GM23338 (cell line): ENCODE data around the gene MKLN1. TPM values are rescaled to one million over a fixed set of nuclear protein-coding genes. Genes with fewer than 3 reads are reported as not detected.
A peak's percentile ranks its signal among the peaks of the same experiment; 100 is the strongest.

Experiments
- ATAC-seq: fragments of 200-7000 bp; cut with Tn5 transposase; 3 replicates; pipeline ENCODE4 v1.9.1; 2020
- DNase-seq: peaks from one replicate; pipeline ENCODE4 v3.0.0-alpha.2; 2015; ENCODE audit warnings: low spot score
- H2AFZ ChIP-seq: fragments of 200-600 bp; sonication (generic); 2 replicates; pipeline ENCODE4 v1.8.0; 2016; ENCODE audit warnings: antibody characterized with exemption, mild to moderate bottlenecking, moderate library complexity
- H3F3A ChIP-seq: fragments of 200-600 bp; sonication (generic); replicated peaks from 2 replicates; pipeline ENCODE4 v1.8.0; 2017; ENCODE audit warnings: antibody characterized with exemption, mixed run types, low read depth
- H3K27ac ChIP-seq: fragments of 200-600 bp; sonication (generic); 2 replicates; pipeline ENCODE4 v1.6.1; 2016; ENCODE audit warnings: low read depth
- H3K27me3 ChIP-seq: fragments of 200-600 bp; sonication (generic); 2 replicates; pipeline ENCODE4 v1.8.0; 2016; ENCODE audit warnings: mild to moderate bottlenecking, mixed run types, moderate library complexity; ENCODE audit not compliant: insufficient read depth
- H3K36me3 ChIP-seq: fragments of 200-600 bp; sonication (generic); 2 replicates; pipeline ENCODE4 v1.8.0; 2016; ENCODE audit warnings: mild to moderate bottlenecking; ENCODE audit not compliant: insufficient read depth
- H3K4me1 ChIP-seq: fragments of 200-600 bp; sonication (generic); 2 replicates; pipeline ENCODE4 v1.8.0; 2016; ENCODE audit warnings: mild to moderate bottlenecking, moderate library complexity; ENCODE audit not compliant: insufficient read depth
- H3K4me2 ChIP-seq: fragments of 200-600 bp; sonication (generic); 2 replicates; pipeline ENCODE4 v1.7.1; 2017; ENCODE audit warnings: mixed run types
- H3K4me3 ChIP-seq: fragments of 200-600 bp; sonication (generic); 2 replicates; pipeline ENCODE4 v1.6.1; 2016; ENCODE audit warnings: mixed run types
- H3K79me2 ChIP-seq: fragments of 200-600 bp; sonication (generic); replicated peaks from 2 replicates; pipeline ENCODE4 v1.8.0; 2017; ENCODE audit warnings: mild to moderate bottlenecking; ENCODE audit not compliant: insufficient read depth
- H3K9me2 ChIP-seq: fragments of 200-600 bp; sonication (generic); 2 replicates; pipeline ENCODE4 v1.8.0; 2017; ENCODE audit not compliant: insufficient read depth
- H4K20me1 ChIP-seq: fragments of 200-600 bp; sonication (generic); replicated peaks from 2 replicates; pipeline ENCODE4 v1.8.0; 2017; ENCODE audit warnings: mild to moderate bottlenecking; ENCODE audit not compliant: insufficient read depth
- H3K27ac Mint-ChIP-seq: 2 replicates; pipeline ENCODE4 v1.8.0; 2020; ENCODE audit warnings: inconsistent platforms, mild to moderate bottlenecking, moderate library complexity, mixed read lengths
- H3K27me3 Mint-ChIP-seq: 3 replicates; pipeline ENCODE4 v1.8.0; 2022; ENCODE audit warnings: low read depth, mild to moderate bottlenecking, moderate library complexity, mixed read lengths, inconsistent platforms; ENCODE audit not compliant: insufficient read depth, poor library complexity
- H3K36me3 Mint-ChIP-seq: 3 replicates; pipeline ENCODE4 v1.8.0; 2021; ENCODE audit warnings: low read depth, mild to moderate bottlenecking, inconsistent platforms, moderate library complexity, mixed read lengths
- H3K4me1 Mint-ChIP-seq: 3 replicates; pipeline ENCODE4 v1.8.0; 2020; ENCODE audit warnings: mild to moderate bottlenecking, inconsistent platforms, mixed read lengths
- H3K4me3 Mint-ChIP-seq: 3 replicates; pipeline ENCODE4 v1.8.0; 2021; ENCODE audit warnings: moderate library complexity, mild to moderate bottlenecking, inconsistent platforms, mixed read lengths
- H3K9me3 Mint-ChIP-seq: 3 replicates; pipeline ENCODE4 v1.8.0; 2020; ENCODE audit warnings: moderate library complexity, mild to moderate bottlenecking, inconsistent platforms, mixed read lengths
- CREB1 ChIP-seq: fragments of 250-450 bp; sonication (Bioruptor Pico); IDR thresholded peaks from 2 replicates; pipeline ENCODE4 v1.5.0; 2020; ENCODE audit warnings: low read depth, mild to moderate bottlenecking, moderate library complexity
- EZH2 ChIP-seq: fragments of 200-600 bp; sonication (generic); IDR thresholded peaks from one replicate; pipeline ENCODE4 v1.8.0; 2017; ENCODE audit warnings: antibody characterized with exemption, mild to moderate bottlenecking, low read depth; ENCODE audit not compliant: unreplicated experiment
- EZH2phosphoT487 ChIP-seq: fragments of 200-600 bp; sonication (generic); IDR thresholded peaks from one replicate; pipeline ENCODE4 v1.8.1; 2018; ENCODE audit warnings: antibody characterized with exemption; ENCODE audit not compliant: unreplicated experiment
- JUNB ChIP-seq: IDR thresholded peaks from one replicate; pipeline ENCODE4 v1.6.1; 2016; ENCODE audit warnings: antibody characterized with exemption; ENCODE audit not compliant: unreplicated experiment
- POLR2AphosphoS5 ChIP-seq: IDR thresholded peaks from 2 replicates; pipeline ENCODE4 v1.6.1; 2016; ENCODE audit warnings: antibody characterized with exemption, low read depth
- ZNF114 ChIP-seq: fragments of 250-450 bp; sonication (Bioruptor Pico); IDR thresholded peaks from 2 replicates; pipeline ENCODE4 v1.5.0; 2020; ENCODE audit warnings: mild to moderate bottlenecking, moderate library complexity
- ZNF331 ChIP-seq: fragments of 250-450 bp; sonication (Bioruptor Pico); IDR thresholded peaks from 2 replicates; pipeline ENCODE4 v1.5.0; 2020; ENCODE audit warnings: low read depth, mild to moderate bottlenecking, moderate library complexity
- polyA plus RNA-seq: library from polyadenylated mRNA; unstranded; fragments of >200 nt; fragmentation: Nextera tagmentation; extraction: Ambion mirVana; gene quantifications from 2 replicates; pipeline ENCODE4 v1.2.1, GENCODE V29; 2016
- total RNA-seq: library from RNA; depleted of rRNA; stranded (reverse); fragments of >200 nt; shearing (Covaris generic); gene quantifications from 2 replicates; pipeline ENCODE4 v1.2.3, GENCODE V29; 2014
- TF ChIP-seq, protein P1 (sequence below): IDR thresholded peaks from 2 replicates; pipeline ENCODE4 v1.6.1; 2016; ENCODE audit warnings: antibody characterized with exemption
- TF ChIP-seq, protein P2 (sequence below), 2 experiments: fragments of 200-600 bp in 1 of 2; sonication (generic) in 1 of 2; conservative IDR thresholded peaks; 2 replicates each; pipeline versions ENCODE4 v1.5.1 to v1.6.1; 2016 to 2017; ENCODE audit warnings: antibody characterized with exemption in 2 of 2, low read depth in 2 of 2, mild to moderate bottlenecking in 2 of 2, moderate library complexity in 1 of 2
- TF ChIP-seq, protein P3 (sequence below): IDR thresholded peaks from one replicate; pipeline ENCODE4 v1.6.1; 2018; ENCODE audit warnings: antibody characterized with exemption; ENCODE audit not compliant: unreplicated experiment

The MKLN1 gene
- total and polyA plus RNA-seq, 2 experiments from 2014 or later, result 25.3 to 46.5 TPM

DNA sequence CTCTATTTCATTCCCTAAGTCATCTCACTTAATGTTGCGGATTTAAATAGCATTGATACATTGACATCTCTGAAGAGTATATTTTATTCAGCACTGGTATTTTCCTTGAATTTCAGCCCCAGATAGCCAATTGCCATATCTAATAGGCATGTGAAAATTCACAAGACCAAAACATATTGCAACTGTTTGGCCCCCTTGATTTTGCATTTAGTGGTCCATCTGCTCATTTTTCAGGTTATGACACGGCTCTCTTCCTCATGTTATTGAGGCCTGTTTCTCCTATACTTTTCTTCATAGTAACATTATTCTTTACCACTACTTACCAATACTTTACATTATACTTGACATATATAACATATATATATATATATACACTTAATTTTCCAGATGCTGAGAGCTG lies 43.7 kb downstream of the MKLN1 start:
- Histone ChIP-seq H3K9me2 (no peaks in the 10 kb centered on the region), H3K4me3 (no peak overlapping the region), H3K36me3 (no peaks in the 10 kb centered on the region), H2AFZ (no peak overlapping the region), H3K4me2 (peak overlapping the region; percentile 36; the same call in 1 of the 2 replicates), H3K4me1 (peaks cover 65% of the 10 kb centered on the region), H4K20me1 (peaks cover 14% of the 10 kb centered on the region), H3F3A (0 out of 2 replicates have a peak, but pooled peaks cover 3% of the 10 kb centered on the region), H3K27ac (peak overlapping the region; percentile 83), H3K27me3 (no peaks in the 10 kb centered on the region), H3K79me2 (peaks cover 94% of the 10 kb centered on the region)
- no peak for DNase-seq
- TF ChIP-seq, protein P1, sequence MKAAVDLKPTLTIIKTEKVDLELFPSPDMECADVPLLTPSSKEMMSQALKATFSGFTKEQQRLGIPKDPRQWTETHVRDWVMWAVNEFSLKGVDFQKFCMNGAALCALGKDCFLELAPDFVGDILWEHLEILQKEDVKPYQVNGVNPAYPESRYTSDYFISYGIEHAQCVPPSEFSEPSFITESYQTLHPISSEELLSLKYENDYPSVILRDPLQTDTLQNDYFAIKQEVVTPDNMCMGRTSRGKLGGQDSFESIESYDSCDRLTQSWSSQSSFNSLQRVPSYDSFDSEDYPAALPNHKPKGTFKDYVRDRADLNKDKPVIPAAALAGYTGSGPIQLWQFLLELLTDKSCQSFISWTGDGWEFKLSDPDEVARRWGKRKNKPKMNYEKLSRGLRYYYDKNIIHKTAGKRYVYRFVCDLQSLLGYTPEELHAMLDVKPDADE, result no peak
- no peak for TF ChIP-seq CREB1 (CRISPR knock-in tag)
- TF ChIP-seq JUNB, result no peak
- TF ChIP-seq, protein P2, sequence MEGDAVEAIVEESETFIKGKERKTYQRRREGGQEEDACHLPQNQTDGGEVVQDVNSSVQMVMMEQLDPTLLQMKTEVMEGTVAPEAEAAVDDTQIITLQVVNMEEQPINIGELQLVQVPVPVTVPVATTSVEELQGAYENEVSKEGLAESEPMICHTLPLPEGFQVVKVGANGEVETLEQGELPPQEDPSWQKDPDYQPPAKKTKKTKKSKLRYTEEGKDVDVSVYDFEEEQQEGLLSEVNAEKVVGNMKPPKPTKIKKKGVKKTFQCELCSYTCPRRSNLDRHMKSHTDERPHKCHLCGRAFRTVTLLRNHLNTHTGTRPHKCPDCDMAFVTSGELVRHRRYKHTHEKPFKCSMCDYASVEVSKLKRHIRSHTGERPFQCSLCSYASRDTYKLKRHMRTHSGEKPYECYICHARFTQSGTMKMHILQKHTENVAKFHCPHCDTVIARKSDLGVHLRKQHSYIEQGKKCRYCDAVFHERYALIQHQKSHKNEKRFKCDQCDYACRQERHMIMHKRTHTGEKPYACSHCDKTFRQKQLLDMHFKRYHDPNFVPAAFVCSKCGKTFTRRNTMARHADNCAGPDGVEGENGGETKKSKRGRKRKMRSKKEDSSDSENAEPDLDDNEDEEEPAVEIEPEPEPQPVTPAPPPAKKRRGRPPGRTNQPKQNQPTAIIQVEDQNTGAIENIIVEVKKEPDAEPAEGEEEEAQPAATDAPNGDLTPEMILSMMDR (conservative IDR thresholded peaks at IDR 0.05; ENCODE audit: low read depth in 2 of 2), result no peak
- no peak for TF ChIP-seq ZNF331 (CRISPR knock-in tag)
- no peak for TF ChIP-seq EZH2phosphoT487
- Mint-ChIP-seq H3K9me3 (no peaks in the 10 kb centered on the region), H3K27ac (no peak overlapping the region; the same call in 1 of the 2 replicates), H3K4me3 (no peak overlapping the region), H3K36me3 (no peaks in the 10 kb centered on the region), H3K27me3 (peaks cover 3% of the 10 kb centered on the region), H3K4me1 (peaks cover 54% of the 10 kb centered on the region)
- ATAC-seq, result no peak

DNA sequence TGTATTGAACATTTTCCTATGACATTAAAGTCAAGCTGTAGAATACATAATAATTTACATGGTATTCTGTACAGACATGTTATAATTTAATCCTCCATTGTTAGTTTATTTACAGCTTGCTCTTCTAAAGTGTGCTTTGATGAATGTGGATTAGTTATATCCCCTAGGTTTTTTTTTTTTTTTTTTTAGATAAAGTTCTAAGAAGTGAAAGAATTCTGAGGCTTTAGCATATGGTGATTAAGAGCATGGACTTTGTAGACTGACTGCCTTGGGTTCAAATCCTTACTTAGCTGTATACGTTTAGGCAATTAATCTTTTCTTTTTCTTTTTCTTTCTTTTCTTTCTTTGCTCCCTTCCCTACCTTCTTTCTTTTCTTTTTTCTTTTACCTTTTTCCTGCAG lies 44.9 kb downstream of the MKLN1 start:
- DNase-seq (peak; percentile 39), ATAC-seq (no peak)
- Histone ChIP-seq H3K4me1 (peaks cover 62% of the 10 kb centered on the region), H3K36me3 (no peaks in the 10 kb centered on the region), H3K4me2 (0 out of 2 replicates have a peak overlapping the region, but pooled peaks have one; percentile 13), H3K4me3 (no peak overlapping the region), H4K20me1 (peaks cover 15% of the 10 kb centered on the region), H3K27me3 (no peaks in the 10 kb centered on the region), H3K9me2 (no peaks in the 10 kb centered on the region), H3K79me2 (peaks cover 91% of the 10 kb centered on the region), H3F3A (0 out of 2 replicates have a peak, but pooled peaks cover 3% of the 10 kb centered on the region), H2AFZ (no peak overlapping the region), H3K27ac (0 out of 2 replicates have a peak overlapping the region, but pooled peaks have one; percentile 14)
- Mint-ChIP-seq H3K4me3 (no peak overlapping the region), H3K9me3 (no peaks in the 10 kb centered on the region), H3K4me1 (peaks cover 57% of the 10 kb centered on the region), H3K27me3 (peaks cover 3% of the 10 kb centered on the region), H3K36me3 (peaks cover 5% of the 10 kb centered on the region; the same call in 1 of the 3 replicates), H3K27ac (0 out of 2 replicates have a peak overlapping the region, but pooled peaks have one; percentile 71)
- no peak for TF ChIP-seq JUNB
- TF ChIP-seq POLR2AphosphoS5, result no peak
- TF ChIP-seq EZH2phosphoT487, result no peak
- TF ChIP-seq ZNF331 (CRISPR knock-in tag), result no peak
- no peak for TF ChIP-seq EZH2
- TF ChIP-seq, protein P3, sequence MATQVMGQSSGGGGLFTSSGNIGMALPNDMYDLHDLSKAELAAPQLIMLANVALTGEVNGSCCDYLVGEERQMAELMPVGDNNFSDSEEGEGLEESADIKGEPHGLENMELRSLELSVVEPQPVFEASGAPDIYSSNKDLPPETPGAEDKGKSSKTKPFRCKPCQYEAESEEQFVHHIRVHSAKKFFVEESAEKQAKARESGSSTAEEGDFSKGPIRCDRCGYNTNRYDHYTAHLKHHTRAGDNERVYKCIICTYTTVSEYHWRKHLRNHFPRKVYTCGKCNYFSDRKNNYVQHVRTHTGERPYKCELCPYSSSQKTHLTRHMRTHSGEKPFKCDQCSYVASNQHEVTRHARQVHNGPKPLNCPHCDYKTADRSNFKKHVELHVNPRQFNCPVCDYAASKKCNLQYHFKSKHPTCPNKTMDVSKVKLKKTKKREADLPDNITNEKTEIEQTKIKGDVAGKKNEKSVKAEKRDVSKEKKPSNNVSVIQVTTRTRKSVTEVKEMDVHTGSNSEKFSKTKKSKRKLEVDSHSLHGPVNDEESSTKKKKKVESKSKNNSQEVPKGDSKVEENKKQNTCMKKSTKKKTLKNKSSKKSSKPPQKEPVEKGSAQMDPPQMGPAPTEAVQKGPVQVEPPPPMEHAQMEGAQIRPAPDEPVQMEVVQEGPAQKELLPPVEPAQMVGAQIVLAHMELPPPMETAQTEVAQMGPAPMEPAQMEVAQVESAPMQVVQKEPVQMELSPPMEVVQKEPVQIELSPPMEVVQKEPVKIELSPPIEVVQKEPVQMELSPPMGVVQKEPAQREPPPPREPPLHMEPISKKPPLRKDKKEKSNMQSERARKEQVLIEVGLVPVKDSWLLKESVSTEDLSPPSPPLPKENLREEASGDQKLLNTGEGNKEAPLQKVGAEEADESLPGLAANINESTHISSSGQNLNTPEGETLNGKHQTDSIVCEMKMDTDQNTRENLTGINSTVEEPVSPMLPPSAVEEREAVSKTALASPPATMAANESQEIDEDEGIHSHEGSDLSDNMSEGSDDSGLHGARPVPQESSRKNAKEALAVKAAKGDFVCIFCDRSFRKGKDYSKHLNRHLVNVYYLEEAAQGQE, result no peak
- no peak for TF ChIP-seq CREB1 (CRISPR knock-in tag)
- TF ChIP-seq ZNF114 (CRISPR knock-in tag), result no peak
- TF ChIP-seq, protein P1, result no peak
- TF ChIP-seq, protein P2 (conservative IDR thresholded peaks at IDR 0.05; ENCODE audit: low read depth in 2 of 2), result no peak
